Renal cortex interstitium (tissue), 11 donors: ENCODE measurements around the gene ST6GALNAC2. TPM values are rescaled to one million over a fixed set of nuclear protein-coding genes. Genes with fewer than 3 reads are reported as not detected.
"Not testable (repeated sequence)": the region's sequence is repeated elsewhere in the genome, so short reads cannot be mapped to it uniquely, and the experiment has no call there.

ENCODE experiments used
- DNase-seq, 11 donors: peaks; one replicate each; pipeline ENCODE4 v3.0.0-alpha.2; 2013; ENCODE audit warnings: low read depth in 9 of 11, low spot score in 4 of 11; ENCODE audit errors: extremely low read depth in 1 of 11
- polyA plus RNA-seq, 3 donors: library from polyadenylated mRNA; unstranded; fragments of 120-200 nt; gene quantifications; one replicate each; pipeline ENCODE4 v1.2.1, GENCODE V29; 2013; ENCODE audit not compliant: insufficient read length in 3 of 3

The ST6GALNAC2 gene
- polyA plus RNA-seq, 3 donors: 5.8 to 9.9 (median 9.8) TPM

DNA sequence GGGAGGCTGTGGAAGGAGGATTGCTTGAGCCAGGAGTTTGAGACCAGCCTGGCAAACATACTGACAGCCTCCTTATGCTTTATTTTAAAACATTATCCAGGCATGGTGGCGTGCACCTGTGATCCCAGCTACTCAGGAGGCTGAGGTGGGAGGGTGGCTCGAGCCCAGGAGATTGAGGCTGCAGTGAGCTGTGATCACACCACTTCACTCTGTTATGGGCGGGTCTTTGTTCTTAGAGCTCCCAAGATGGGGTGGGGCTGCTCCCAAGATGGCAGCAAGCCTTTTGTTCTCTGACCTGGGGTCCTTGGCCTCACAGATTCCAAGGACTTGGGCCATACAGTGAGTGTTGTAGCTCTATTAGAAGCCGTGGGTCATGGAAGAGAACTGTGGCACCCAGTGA, 26.1 kb upstream of the ST6GALNAC2 start:
- no peak for DNase-seq

GRCh38 chr17:76611080-76611749, 25.6 kb upstream of the ST6GALNAC2 start:
- not testable (repeated sequence) for DNase-seq

DNA sequence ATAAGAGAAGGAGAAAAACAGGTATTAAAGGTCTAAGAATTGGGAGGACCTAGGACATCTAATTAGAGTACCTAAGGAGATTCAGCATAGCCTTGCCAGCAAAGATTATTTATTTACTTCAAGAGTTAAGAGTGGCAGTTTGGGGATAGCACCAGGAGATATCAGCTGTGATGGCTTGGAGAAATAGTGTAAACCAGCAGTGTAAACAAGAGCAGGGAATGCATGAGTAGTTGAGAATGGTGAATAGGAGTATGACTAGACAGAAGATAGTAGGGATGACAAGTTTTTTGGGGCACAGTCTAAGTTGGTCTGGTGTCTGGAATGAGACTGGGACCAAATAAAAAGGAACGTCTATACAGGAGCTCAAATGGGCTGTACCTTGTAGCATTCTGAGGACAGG, 21.0 kb upstream of the ST6GALNAC2 start:
- not testable (repeated sequence) for DNase-seq

GRCh38 chr17:76601065-76601464, 15.4 kb upstream of the ST6GALNAC2 start:
- DNase-seq: no peak

- no peak for DNase-seq
Measured at GRCh38 chr17:76599694-76600460, 14.2 kb upstream of the ST6GALNAC2 start.

DNA sequence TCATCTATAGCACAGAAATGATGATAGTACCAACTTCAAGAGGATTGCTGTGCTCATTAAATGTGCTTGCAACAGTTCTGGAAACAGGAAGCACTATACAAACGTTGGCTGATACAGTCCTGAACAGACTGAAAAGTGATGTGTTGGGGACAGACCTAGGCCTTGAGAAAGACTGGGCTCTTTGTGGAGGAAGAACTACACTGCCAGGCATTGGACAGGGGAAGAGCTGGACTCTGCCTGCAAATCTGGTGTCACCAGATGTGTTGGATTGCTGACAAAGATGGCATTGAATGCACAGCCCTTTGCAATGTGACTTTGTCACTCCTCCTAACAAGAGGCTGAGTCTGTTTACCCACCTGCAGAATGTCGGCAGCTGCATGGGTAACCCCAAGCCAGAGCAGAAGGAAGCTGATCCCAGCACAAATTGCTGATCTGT, 12.4 kb upstream of the ST6GALNAC2 start:
- no peak for DNase-seq

- DNase-seq: no peak
Measured at GRCh38 chr17:76597156-76598003, 11.7 kb upstream of the ST6GALNAC2 start.

GRCh38 chr17:76594690-76595089, 9.0 kb upstream of the ST6GALNAC2 start:
- DNase-seq: no peak

DNA sequence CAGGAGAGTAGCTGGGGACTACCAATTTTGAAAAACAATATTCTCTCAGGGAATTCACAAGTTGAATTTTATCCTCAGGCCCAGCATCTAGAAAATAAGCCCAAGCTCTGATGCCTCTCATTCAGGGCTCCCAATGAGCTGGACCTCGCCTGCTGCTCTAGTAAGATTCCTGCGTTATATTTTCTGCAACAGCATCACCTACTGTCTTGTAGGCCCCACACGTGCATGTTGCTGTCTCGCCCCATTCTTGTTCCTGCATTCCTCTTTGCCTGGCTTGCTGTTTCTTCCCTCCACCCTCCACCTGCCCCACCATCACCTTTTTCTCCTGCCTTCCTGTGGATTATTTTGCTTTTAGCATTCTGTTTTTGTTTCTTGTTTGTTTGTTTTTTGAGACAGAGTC, 8.3 kb upstream of the ST6GALNAC2 start:
- DNase-seq: no peak

DNA sequence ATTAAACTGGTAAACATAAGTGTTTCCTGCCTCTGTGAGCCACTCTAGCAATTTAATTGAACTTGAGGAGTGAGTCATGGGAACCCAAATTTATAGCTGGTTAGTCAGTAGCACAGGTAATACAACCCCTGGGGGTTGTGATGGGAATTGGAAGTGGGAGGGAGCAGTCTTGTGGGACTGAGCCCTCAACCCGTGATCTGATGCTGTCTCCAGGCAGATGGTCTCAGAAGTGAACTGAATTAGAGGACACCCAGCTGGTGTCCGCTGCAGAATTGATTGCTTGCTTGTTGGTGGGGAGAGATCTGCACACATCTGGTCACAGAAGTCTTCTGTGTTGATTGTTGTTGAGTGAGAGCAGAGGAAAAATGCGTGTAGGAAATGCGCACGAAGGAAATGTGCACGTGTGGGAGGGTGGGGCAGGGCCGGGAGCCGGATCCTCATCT, 7.7 kb upstream of the ST6GALNAC2 start:
- no peak for DNase-seq

DNA sequence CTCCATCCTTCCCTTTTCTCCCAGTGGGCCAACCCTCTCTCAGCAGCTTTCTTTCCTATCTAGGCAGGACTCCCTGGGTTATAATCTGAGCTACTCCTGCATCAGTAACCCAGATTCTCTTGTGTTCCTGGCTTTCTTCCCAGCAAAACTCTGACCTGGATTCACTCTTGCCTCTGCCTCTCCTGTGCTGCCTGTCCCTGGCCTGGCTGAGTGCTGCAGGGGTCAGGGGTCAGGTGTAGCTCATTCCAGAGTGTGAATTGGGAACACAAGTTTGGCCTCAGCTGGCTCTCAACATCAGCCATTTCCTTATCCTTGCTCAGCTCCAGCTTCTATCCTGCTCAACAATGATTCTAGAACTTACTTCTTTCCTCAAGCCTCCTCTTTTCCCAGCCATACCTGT, 2.5 kb upstream of the ST6GALNAC2 start:
- DNase-seq: no peak

DNA sequence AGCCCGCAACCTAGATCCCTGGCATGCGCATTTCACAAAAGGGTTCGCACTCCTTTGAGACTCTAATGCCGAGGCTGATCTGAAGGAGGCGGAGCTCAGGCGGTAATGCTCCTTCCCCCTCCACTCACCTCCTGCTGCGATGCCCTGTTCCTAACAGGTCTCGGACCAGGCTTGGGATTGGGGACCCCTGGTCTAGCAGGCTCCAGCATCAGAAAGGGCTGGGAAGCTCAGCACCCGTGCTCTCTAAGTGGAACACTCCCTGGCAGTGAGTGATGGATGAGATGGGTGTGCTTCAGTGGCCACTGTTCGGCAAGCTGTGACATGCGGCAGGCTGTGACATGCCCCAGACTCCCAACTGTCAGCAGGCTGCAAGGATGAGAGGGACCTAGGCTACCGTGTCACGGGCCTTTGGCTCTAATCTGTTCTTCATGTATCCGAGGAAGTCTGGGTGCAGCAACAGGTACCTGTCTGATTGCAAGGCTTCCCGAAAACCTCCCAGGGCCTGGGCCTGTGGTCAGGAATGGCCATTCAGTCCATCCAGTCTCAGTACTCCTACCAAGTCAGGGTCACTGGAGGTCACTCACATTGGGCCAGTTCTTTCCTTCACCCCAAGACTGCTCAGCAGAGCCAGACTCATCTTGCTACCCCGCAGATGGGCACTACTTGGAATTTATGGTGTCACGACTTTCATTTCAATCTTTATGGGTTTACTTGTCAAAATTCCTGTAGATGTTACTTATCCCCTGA, 1.3 kb upstream of the ST6GALNAC2 start:
- DNase-seq: no peak

GRCh38 chr17:76585033-76585648, 519 bp downstream of the ST6GALNAC2 start:
- DNase-seq: no peak

DNA sequence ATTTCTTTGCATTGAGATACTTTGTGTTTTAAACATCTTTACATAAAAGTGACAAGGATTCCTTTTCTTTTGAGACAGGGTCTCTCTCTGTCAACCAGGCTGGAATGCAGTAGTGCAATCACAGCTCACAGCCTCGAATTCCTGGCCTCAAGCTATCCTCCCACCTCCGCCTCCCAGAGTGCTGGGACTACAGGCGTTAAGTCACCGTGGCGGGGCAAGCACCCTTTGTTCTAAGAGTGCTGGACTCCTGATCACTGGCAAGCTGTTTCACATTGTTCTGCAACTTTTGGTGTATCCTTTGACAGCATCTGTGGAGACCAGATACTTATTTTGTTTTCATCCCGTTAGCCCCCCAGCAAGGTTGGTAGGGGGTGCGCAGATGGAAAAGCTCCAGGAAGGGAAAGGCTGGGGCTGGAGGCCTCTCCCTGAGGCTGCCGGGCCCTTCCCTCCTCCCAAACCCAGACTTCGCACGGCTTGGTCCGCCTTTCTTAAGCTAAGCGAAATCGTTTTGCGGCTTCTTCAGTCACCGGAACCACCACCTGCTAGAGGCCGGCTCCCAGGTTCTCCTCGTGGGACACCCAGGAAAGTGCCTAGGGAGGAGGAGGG, 1.1 kb downstream of the ST6GALNAC2 start:
- DNase-seq: no peak

DNA sequence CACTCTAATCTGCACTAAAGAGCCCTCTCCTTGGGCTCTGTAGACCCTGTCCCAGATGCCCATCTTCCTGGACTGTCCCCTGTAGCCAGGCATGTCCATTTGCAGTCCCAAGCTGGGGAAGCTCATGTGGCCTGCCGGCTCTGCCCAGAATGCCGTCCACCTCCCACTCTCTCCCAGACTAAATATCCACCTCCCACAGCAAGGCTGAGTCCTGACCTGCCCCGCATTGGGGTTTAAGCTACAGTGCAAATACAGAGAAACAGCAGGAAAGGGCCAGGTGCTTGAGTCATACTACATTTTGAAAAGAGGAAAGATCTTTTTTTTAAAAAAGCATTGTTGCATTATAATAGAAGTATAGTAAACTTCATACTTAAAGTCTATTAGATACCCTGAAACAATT, 3.0 kb downstream of the ST6GALNAC2 start:
- no peak for DNase-seq

- DNase-seq: no peak
Measured at GRCh38 chr17:76581515-76581914, 4.1 kb downstream of the ST6GALNAC2 start.

DNA sequence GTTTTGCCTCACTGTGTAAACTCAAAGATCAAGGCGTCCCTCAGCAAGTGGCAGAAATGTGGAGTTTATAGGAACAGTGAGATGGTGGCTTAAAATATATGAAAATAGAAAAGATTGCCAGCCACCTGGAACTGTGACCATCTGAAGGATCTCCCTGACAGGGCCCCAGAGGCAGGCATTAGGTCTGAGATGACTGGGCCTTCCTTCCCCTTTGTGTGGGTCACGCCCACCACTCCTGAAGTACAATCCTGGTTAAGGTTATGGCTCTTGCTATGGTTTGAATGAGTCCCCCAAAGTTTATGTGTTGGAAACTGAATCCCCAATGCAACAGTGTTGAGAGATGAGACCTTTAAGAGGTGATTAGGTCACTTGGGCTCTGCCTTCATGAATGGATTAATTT, 6.4 kb downstream of the ST6GALNAC2 start:
- no peak for DNase-seq

DNA sequence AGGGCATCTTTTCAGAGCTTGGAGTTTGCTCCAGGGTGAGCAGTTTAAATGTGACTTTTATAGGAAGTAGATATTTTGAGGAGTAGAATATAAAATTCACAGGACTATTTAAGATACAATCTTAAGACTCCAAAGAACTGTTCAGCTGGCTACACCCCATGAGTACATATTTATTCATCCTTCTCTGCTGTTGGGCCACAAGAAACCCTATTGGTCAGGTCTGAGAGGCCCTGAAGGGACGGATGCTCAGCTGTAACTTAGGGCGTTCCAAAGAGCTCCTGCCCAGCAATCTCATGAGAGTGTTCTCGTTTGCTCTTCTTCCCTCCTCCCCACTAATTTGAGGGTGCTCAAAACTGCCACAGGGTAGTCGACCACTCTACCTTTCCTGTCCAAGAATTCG, 7.3 kb downstream of the ST6GALNAC2 start:
- no peak for DNase-seq
